Peyer's patch (tissue), 4 donors: Measurements from ENCODE around the gene ATCAY. TPM values are rescaled to one million over a fixed set of nuclear protein-coding genes. Genes with fewer than 3 reads are reported as not detected.

Source experiments
- DNase-seq, 3 donors: peaks; one replicate each; pipeline ENCODE4 v3.0.0-alpha.2; 2017 to 2019
- H3K27ac ChIP-seq, 4 donors: fragments of 200-600 bp; sonication (generic); one replicate each; pipeline ENCODE4 v1.5.1; 2016 to 2019
- H3K27me3 ChIP-seq, 2 donors: fragments of 200-600 bp; sonication (generic); one replicate each; pipeline ENCODE4 v1.5.1; 2019
- H3K36me3 ChIP-seq, 3 donors: fragments of 200-600 bp; sonication (generic); one replicate each; pipeline ENCODE4 v1.5.1; 2016 to 2019
- H3K4me1 ChIP-seq, 4 donors: fragments of 200-600 bp; sonication (generic); one replicate each; pipeline ENCODE4 v1.5.1; 2016 to 2019
- H3K4me3 ChIP-seq, 4 donors: fragments of 200-600 bp; sonication (generic); 1 replicate in 3 of 4; 2 replicates in 1 of 4; pipeline ENCODE4 v1.5.1; 2016 to 2019; ENCODE audit warnings: mild to moderate bottlenecking in 1 of 4
- H3K9me3 ChIP-seq, 4 donors: fragments of 200-600 bp; sonication (generic); one replicate each; pipeline ENCODE4 v1.5.1; 2016 to 2019; ENCODE audit warnings: mild to moderate bottlenecking in 1 of 4
- POLR2A ChIP-seq, 2 donors: fragments of 450-650 bp; IDR thresholded peaks; one replicate each; pipeline ENCODE4 v1.5.1; 2017; ENCODE audit warnings: antibody characterized with exemption in 2 of 2, mild to moderate bottlenecking in 2 of 2, moderate library complexity in 2 of 2
- total RNA-seq, 4 donors: library from RNA; depleted of rRNA; stranded (reverse); fragments of >200 nt; gene quantifications; one replicate each; pipeline ENCODE4 v1.1.0, GENCODE V29; 2016
- TF ChIP-seq, protein P1 (sequence below), 6 experiments: fragments of 450-650 bp in 4 of 6; fragments of 200-600 bp in 2 of 6; sonication (generic) in 1 of 6; IDR thresholded peaks; one replicate each; pipeline ENCODE4 v1.5.1; 2017 to 2019; ENCODE audit warnings: antibody characterized with exemption in 6 of 6, mild to moderate bottlenecking in 3 of 6, moderate library complexity in 1 of 6

ATCAY gene
- total RNA-seq, 4 donors from 2014 or later = 0.13 to 0.47 TPM; not detected in 2

DNA sequence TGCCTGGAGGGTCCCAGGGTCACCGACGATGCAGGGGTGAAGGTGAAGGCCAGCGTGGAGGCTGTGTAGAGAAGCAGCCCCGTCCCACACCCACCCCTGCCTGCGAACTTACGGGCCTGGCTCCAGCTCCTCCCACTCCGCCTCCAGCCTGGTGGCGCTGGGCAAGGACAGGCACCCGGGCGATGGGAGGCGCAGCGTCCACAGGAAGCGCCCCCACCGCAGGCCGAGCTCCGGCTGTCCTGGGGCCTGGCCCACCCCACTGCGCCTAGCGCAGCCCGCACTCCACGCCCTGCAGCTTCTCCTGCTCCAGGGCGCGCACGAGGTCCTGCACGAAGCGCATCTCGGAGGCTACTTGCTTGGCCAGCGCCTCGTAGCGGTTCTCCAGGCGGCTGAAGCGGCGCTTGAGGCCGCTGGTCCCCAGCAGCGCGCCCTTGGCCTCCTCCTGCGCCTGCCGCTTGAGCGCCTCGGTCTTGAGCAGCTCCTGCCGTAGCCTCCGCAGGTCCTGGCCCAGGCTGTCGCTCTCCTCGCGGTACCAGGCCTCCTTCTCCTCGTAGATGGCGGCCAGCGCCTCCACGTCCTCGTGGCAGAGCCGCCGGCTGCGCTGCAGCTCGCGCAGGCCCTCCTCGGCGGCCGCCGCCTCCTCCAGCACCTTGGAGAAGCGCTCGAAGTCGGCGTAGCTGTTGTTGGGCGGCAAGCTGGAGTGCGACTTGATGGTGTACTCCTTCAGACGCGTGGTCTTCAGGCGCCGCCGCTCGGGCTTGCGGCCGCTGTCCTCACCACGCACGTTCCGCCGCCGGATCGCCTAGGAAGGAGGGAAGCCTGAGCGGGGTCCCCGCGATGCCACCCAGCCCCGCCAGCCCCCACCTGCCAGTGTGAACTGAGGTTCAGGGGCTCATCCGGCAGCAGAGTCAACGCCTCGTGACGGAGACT, 78.6 kb downstream of the ATCAY start:
- TF ChIP-seq POLR2A (IDR thresholded peaks at IDR 0.05) = no peak
- TF ChIP-seq, protein P1, sequence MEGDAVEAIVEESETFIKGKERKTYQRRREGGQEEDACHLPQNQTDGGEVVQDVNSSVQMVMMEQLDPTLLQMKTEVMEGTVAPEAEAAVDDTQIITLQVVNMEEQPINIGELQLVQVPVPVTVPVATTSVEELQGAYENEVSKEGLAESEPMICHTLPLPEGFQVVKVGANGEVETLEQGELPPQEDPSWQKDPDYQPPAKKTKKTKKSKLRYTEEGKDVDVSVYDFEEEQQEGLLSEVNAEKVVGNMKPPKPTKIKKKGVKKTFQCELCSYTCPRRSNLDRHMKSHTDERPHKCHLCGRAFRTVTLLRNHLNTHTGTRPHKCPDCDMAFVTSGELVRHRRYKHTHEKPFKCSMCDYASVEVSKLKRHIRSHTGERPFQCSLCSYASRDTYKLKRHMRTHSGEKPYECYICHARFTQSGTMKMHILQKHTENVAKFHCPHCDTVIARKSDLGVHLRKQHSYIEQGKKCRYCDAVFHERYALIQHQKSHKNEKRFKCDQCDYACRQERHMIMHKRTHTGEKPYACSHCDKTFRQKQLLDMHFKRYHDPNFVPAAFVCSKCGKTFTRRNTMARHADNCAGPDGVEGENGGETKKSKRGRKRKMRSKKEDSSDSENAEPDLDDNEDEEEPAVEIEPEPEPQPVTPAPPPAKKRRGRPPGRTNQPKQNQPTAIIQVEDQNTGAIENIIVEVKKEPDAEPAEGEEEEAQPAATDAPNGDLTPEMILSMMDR (IDR thresholded peaks at IDR 0.05) = no peak
- H3K27ac ChIP-seq = no peak overlapping the region
- no peaks in the 10 kb centered on the region for H3K27me3 ChIP-seq
- H3K36me3 ChIP-seq = peaks cover 0 to 75% (median 0%) of the 10 kb centered on the region in 3 donors
- DNase-seq = no peak
- H3K4me1 ChIP-seq = no peaks in the 10 kb centered on the region
- H3K9me3 ChIP-seq = no peaks in the 10 kb centered on the region
- H3K4me3 ChIP-seq = no peak overlapping the region

- TF ChIP-seq, protein P1 (IDR thresholded peaks at IDR 0.05) = no peak
- no peak for TF ChIP-seq POLR2A (IDR thresholded peaks at IDR 0.05)
- H3K27me3 ChIP-seq = no peaks in the 10 kb centered on the region
- H3K4me3 ChIP-seq = no peak overlapping the region
- H3K4me1 ChIP-seq = no peaks in the 10 kb centered on the region
- no peak overlapping the region for H3K27ac ChIP-seq
- peaks cover 0 to 81% (median 0%) of the 10 kb centered on the region in 3 donors for H3K36me3 ChIP-seq
- no peak for DNase-seq
- no peaks in the 10 kb centered on the region for H3K9me3 ChIP-seq
These were observed 79.3 kb downstream of the ATCAY start for GRCh38 chr19:3959766-3960131.

GRCh38 chr19:3961007-3961406, 80.5 kb downstream of the ATCAY start:
- no peak for DNase-seq
- Histone ChIP-seq H3K27ac (no peak overlapping the region), H3K36me3 (peaks cover 0 to 82% (median 0%) of the 10 kb centered on the region in 3 donors)

GRCh38 chr19:3963458-3964255, 83.2 kb downstream of the ATCAY start:
- Histone ChIP-seq H3K4me1 (peaks cover 0 to 35% (median 0%) of the 10 kb centered on the region in 4 donors), H3K27ac (no peak overlapping the region), H3K9me3 (no peaks in the 10 kb centered on the region), H3K36me3 (peaks cover 0 to 77% (median 0%) of the 10 kb centered on the region in 3 donors), H3K27me3 (no peaks in the 10 kb centered on the region), H3K4me3 (no peak overlapping the region)
- TF ChIP-seq, protein P1 (IDR thresholded peaks at IDR 0.05) = no peak
- no peak for TF ChIP-seq POLR2A (IDR thresholded peaks at IDR 0.05)
- DNase-seq = no peak

More at GRCh38 chr19:3961007-3961406, 80.5 kb downstream of the ATCAY start:
- Histone ChIP-seq H3K9me3 (no peaks in the 10 kb centered on the region), H3K4me1 (peaks cover 0 to 11% (median 0%) of the 10 kb centered on the region in 4 donors), H3K27me3 (no peaks in the 10 kb centered on the region), H3K4me3 (no peak overlapping the region)
- TF ChIP-seq, protein P1 (IDR thresholded peaks at IDR 0.05) = no peak
- TF ChIP-seq POLR2A (IDR thresholded peaks at IDR 0.05) = no peak

DNA sequence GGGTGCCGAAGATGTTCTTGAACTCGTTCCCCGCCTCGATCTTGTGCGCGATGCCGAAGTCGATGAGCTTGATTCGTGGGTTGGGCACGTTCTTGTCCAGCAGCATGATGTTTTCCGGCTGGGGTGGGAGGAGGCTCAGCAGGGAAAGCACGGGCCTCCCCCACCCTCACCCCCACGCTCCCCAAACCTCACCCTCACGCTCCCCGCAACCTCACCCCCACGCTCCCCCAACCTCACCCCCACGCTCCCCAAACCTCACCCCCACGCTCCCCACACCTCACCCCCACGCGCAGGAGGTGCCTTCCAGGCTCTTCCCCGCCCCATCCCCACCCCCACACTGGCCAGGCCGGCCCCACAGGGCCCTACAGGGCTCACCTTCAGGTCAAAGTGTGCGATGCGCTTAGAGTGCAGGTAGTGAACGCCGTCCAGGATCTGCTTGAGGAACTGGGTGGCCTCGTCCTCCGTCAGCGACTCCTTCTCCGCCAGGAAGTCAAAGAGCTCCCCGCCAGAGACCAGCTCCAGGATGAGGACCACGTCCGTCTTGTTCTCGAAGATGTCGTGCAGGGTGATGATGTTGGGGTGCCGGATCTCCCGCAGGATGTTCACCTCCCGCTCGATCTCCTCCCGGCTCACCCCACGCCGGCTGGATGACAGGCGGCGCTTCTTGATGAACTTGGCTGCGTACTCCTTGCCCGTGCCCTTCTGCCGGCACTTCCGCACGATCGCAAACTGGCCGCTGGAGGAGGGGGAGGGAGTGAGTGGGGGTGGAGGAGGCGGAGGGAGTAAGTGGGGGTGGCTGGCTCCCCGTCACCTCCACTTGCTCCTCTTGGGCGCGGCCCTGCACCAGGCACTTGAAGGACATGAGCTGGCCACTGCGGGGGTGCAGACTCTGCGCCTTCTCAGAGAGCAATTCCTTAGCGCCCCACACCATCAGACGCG, 84.0 kb downstream of the ATCAY start:
- no peak for DNase-seq
- Histone ChIP-seq H3K27me3 (no peaks in the 10 kb centered on the region), H3K9me3 (no peaks in the 10 kb centered on the region), H3K4me1 (peaks cover 0 to 43% (median 3%) of the 10 kb centered on the region in 4 donors), H3K27ac (no peak overlapping the region), H3K4me3 (no peak overlapping the region), H3K36me3 (peaks cover 0 to 73% (median 0%) of the 10 kb centered on the region in 3 donors)
- TF ChIP-seq, protein P1 (IDR thresholded peaks at IDR 0.05) = no peak
